Breast epithelium (tissue), 3 donors: ENCODE data around the gene KRT23.

ENCODE experiments used
- POLR2AphosphoS5 ChIP-seq, 3 donors: sonication (generic); formaldehyde crosslinking; IDR thresholded peaks; one replicate each; pipeline ENCODE4 v1.6.1; 2017; ENCODE audit warnings: antibody characterized with exemption in 3 of 3
- TF ChIP-seq, protein P1 (sequence below), 3 donors: fragments of 450-650 bp; IDR thresholded peaks; one replicate each; pipeline ENCODE4 v1.5.1; 2016 to 2017; ENCODE audit warnings: antibody characterized with exemption in 3 of 3, mild to moderate bottlenecking in 3 of 3, moderate library complexity in 3 of 3

DNA sequence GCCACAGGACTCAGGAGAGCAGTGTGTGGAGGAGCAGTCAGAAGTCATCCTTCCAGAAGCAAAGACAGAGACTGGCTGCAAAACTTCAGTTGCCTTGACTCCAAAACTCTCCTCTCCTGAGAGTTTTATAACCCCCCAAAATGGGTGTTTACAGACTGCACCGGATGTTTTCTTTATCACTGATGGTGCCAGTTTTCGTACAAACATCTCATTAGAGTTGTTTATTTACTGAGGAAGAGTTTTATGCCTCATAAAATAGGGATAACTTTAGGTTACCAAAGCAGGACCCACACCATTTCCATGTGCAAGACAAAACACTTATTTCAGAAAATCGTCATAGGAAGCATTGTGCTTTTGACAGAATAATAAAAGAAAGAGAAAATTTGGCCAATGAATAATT, 46.8 kb upstream of the KRT23 start, which contains the start of gene KRT40:
- TF ChIP-seq, protein P1, sequence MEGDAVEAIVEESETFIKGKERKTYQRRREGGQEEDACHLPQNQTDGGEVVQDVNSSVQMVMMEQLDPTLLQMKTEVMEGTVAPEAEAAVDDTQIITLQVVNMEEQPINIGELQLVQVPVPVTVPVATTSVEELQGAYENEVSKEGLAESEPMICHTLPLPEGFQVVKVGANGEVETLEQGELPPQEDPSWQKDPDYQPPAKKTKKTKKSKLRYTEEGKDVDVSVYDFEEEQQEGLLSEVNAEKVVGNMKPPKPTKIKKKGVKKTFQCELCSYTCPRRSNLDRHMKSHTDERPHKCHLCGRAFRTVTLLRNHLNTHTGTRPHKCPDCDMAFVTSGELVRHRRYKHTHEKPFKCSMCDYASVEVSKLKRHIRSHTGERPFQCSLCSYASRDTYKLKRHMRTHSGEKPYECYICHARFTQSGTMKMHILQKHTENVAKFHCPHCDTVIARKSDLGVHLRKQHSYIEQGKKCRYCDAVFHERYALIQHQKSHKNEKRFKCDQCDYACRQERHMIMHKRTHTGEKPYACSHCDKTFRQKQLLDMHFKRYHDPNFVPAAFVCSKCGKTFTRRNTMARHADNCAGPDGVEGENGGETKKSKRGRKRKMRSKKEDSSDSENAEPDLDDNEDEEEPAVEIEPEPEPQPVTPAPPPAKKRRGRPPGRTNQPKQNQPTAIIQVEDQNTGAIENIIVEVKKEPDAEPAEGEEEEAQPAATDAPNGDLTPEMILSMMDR (IDR thresholded peaks at IDR 0.05), result no peak
- no peak for TF ChIP-seq POLR2AphosphoS5 (IDR thresholded peaks at IDR 0.05)
